Cardiac fibroblast (primary cell): ENCODE measurements around the gene PFKL.
"Not testable (repeated sequence)": the region's sequence is repeated elsewhere in the genome, so short reads cannot be mapped to it uniquely, and the experiment has no call there.

Source experiments
- DNase-seq, 2 donors: peaks; one replicate each; pipeline versions ENCODE4 v3.0.0 to v3.0.0-alpha.2; 2010; ENCODE audit warnings: low read depth in 2 of 2
- H3K4me3 ChIP-seq, 2 donors: replicated peaks in 1 of 2; 1 replicate in 1 of 2; 2 replicates in 1 of 2; pipeline ENCODE4 v1.5.1; 2011; ENCODE audit warnings: low read depth in 2 of 2, low read length in 2 of 2, mild to moderate bottlenecking in 2 of 2, moderate library complexity in 1 of 2
- TF ChIP-seq, protein P1 (sequence below): IDR thresholded peaks from one replicate; pipeline ENCODE4 v1.5.1; 2011; ENCODE audit warnings: low read depth, mild to moderate bottlenecking, low read length, inconsistent platforms

Gene PFKL

GRCh38 chr21:44357064-44357837, 57.4 kb downstream of the PFKL start:
- H3K4me3 ChIP-seq, result no peak overlapping the region
- no peak for DNase-seq
- TF ChIP-seq, protein P1, sequence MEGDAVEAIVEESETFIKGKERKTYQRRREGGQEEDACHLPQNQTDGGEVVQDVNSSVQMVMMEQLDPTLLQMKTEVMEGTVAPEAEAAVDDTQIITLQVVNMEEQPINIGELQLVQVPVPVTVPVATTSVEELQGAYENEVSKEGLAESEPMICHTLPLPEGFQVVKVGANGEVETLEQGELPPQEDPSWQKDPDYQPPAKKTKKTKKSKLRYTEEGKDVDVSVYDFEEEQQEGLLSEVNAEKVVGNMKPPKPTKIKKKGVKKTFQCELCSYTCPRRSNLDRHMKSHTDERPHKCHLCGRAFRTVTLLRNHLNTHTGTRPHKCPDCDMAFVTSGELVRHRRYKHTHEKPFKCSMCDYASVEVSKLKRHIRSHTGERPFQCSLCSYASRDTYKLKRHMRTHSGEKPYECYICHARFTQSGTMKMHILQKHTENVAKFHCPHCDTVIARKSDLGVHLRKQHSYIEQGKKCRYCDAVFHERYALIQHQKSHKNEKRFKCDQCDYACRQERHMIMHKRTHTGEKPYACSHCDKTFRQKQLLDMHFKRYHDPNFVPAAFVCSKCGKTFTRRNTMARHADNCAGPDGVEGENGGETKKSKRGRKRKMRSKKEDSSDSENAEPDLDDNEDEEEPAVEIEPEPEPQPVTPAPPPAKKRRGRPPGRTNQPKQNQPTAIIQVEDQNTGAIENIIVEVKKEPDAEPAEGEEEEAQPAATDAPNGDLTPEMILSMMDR, result no peak

- DNase-seq, result no peak
- no peak overlapping the region for H3K4me3 ChIP-seq
- TF ChIP-seq, protein P1, result no peak
These were observed 59.5 kb downstream of the PFKL start for GRCh38 chr21:44359396-44359795.

DNA sequence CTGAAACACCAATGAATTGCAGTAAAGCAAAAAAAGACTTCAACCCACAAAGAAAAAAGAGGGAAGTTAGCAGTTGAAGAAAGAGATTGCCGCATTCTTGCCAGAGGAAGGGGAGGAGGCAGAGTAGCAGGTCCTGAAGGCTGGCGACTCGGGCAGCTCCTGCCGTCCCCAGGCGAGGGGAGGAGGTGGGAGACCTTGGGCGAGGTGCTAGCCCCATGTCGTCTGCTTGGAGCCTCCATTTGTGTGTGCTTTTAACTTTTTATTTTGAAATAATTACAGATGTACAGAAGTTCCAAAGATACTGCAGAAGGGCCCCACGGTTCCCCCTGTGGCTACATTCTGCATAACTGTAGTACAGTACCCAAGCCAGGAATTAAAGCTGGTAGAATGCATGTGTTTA, 60.3 kb downstream of the PFKL start:
- no peak for DNase-seq
- TF ChIP-seq, protein P1, result no peak
- no peak overlapping the region for H3K4me3 ChIP-seq

DNA sequence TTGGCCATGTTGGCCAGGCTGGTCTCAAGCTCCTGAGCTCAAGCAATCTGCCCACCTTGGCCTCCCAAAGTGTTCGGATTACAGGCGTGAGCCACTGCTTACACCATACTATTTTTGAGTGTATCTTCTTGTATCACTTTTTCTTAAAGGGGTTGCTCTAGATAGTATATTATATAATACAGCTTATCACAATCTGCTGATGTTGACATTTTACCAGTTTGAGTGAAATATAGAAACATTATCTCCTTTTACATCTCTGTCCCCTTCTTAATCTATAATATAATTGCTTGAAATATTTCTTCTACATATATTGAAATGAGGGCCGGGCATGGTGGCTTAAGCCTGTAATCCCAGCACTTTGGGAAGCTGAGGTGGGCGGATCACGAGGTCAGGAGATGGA, 62.0 kb downstream of the PFKL start:
- not testable (repeated sequence) for DNase-seq, H3K4me3 ChIP-seq

DNA sequence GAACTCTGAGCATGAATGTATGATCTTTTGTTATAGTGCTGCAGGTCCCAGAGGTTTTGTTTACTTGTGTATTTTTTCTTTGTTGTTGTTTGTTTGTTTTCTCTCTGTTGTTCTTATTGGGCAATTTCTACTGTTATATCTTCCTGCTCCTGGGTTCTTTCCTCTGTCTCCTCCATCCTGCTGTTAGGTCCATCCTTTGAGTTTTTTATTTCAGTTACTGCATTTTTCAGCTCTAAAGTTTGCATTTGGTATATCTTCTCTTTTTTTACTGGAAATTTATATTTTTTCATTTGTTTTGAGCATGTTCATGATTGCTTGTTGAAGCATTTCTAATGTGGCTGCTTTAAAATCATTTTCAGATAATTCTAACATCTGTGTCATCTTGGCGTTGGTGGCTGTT, 63.4 kb downstream of the PFKL start:
- no peak for DNase-seq
- TF ChIP-seq, protein P1, result no peak
- H3K4me3 ChIP-seq, result no peak overlapping the region

DNA sequence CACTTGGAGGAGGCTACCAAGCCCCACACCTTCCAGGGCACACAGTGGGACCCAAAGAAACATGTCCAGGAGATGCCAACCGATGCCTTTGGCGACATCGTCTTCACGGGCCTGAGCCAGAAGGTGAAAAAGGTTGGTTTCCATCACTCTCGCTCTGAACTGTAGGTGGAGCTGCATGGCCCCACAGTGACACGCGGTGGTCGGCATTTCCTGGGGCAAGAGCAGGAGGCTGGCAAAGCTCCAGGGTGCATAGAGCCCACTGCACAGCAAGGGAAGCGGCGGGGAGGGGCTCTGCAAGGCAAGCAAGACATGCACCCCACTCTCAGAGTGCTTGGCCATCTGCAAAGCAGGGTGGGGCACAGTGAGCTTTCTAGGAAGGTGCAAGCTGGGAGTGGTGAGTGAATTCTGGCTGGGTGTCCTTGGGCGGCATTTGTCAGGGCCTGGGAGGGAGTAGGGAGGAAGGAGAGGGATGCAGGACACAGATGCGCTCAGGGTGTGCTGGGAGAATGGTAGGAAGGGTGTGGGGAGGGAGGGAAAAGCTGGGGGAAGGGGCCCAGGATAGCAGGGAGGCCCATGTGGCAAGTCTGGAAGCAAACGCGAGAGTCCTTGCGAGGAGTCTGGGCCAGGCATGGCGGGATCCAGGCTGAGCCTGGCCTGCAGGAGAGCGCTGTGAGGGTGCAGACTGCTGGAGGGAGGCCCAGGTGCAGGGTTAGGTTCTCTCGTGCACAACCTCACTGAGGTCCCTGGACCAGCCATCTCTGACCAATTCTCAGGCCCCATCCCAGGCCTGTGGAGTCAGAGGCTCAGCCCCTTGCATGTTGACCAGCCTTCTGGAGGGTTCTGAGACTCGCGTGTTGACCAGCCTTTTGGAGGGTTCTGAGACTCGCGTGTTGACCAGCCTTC, 64.5 kb downstream of the PFKL start:
- no peak for DNase-seq
- H3K4me3 ChIP-seq, result no peak overlapping the region
- TF ChIP-seq, protein P1, result no peak
